Astrocyte of the spinal cord (primary cell): ENCODE results near the gene IFI27.
"Not testable (repeated sequence)": the region's sequence is repeated elsewhere in the genome, so short reads cannot be mapped to it uniquely, and the experiment has no call there.

Source experiments
- DNase-seq: peaks from one replicate; pipeline ENCODE4 v3.0.0; 2011; ENCODE audit warnings: low read depth, low spot score
- H3K4me3 ChIP-seq: 2 replicates; pipeline ENCODE4 v1.5.1; 2011; ENCODE audit warnings: low read depth, mild to moderate bottlenecking, low read length, moderate library complexity
- CTCF ChIP-seq: IDR thresholded peaks from 2 replicates; pipeline ENCODE4 v1.5.1; 2012; ENCODE audit warnings: low read depth, mild to moderate bottlenecking, low read length, inconsistent platforms
- in situ Hi-C: cut with HindIII; loops from 2 replicates; pipeline ENCODE4 v1.10.0; 2017; ENCODE audit warnings: low sequenced_read_pairs

IFI27 gene

DNA sequence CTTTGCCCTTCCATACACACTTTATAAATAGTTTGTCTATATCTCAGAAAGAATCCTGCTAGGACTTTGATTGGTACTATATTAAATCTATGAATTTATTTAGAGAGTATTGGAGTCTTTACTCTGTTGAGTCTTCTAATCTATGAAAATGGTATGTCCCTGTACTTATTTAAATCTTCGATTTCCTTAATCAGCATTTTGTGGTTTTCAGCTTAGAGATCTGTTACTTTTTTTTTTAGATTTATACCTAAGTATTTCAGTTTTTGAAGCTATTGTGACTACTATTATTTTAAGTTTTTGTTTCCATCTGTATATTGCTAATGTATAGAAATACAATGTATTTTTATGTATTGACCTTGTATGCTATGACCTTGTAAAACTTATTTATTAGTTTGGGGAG lies 32.3 kb downstream of the IFI27 start:
- in situ Hi-C loops: no loop called here
- no peak for TF ChIP-seq CTCF
- no peak overlapping the region for H3K4me3 ChIP-seq
- DNase-seq: no peak

GRCh38 chr14:94143239-94143638 lies 32.7 kb downstream of the IFI27 start:
- no peak overlapping the region for H3K4me3 ChIP-seq
- peak; percentile 47 for TF ChIP-seq CTCF
- in situ Hi-C loops: no loop called here
- DNase-seq: no peak

- H3K4me3 ChIP-seq: no peak overlapping the region
Observed at GRCh38 chr14:94143711-94144110, 33.2 kb downstream of the IFI27 start.

DNA sequence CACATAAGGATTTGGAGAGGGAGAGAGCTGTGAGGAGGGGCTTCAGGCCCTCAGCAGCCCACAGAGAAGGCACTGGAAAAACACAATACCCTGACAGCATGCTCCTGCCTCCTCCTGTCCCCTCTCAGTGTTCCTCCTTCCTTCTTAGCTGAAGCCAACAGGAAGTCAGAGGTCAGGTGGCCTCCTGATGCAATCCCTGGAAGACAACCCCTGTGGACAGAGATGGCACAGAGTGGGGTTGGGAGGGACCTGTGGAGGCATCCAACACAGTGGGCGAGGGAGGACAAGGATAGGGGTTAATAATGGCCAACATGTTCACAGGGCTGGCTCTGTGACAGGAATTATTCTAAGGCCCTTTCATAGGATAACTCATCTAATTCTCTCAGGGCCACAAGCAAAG lies 34.2 kb downstream of the IFI27 start:
- no peak for DNase-seq
- TF ChIP-seq CTCF: no peak
- in situ Hi-C loops: no loop called here
- H3K4me3 ChIP-seq: no peak overlapping the region

More at GRCh38 chr14:94143711-94144110, 33.2 kb downstream of the IFI27 start:
- in situ Hi-C loops: no loop called here
- DNase-seq: no peak
- no peak for TF ChIP-seq CTCF

- in situ Hi-C loops: no loop called here
- no peak overlapping the region for H3K4me3 ChIP-seq
- DNase-seq: no peak
- TF ChIP-seq CTCF: no peak
Observed at GRCh38 chr14:94145902-94146527, 35.5 kb downstream of the IFI27 start.

- TF ChIP-seq CTCF: no peak
- in situ Hi-C loops: no loop called here
- H3K4me3 ChIP-seq: no peak overlapping the region
- DNase-seq: no peak
Observed at GRCh38 chr14:94152676-94153075, 42.1 kb downstream of the IFI27 start.

- H3K4me3 ChIP-seq: no peak overlapping the region
- no peak for DNase-seq
- in situ Hi-C loops: no loop called here
- no peak for TF ChIP-seq CTCF
Observed at GRCh38 chr14:94153750-94154342, 43.3 kb downstream of the IFI27 start.

DNA sequence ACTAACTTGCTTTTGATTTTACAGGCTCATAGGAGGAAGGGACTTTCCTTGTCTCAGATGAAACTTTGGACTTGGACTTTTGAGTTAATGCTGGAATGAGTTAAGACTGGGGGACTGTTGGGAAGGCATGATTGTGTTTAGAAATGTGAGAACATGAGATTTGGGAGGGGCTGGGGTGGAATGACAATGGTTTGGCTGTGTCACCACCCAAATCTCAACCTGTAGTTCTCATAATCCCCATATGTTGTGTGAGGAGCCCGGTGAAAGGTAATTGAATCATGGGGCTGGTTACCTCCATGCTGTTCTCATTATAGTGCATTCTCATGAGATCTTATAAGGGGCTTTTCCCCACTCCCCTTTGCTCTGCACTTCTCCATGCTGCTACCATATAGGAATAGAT lies 45.6 kb downstream of the IFI27 start:
- DNase-seq: not testable (repeated sequence)

More for the DNA sequence above, 45.6 kb downstream of the IFI27 start:
- H3K4me3 ChIP-seq, in situ Hi-C loops: not testable (repeated sequence)
